AG04450 (cell line): ENCODE results near the gene PLEKHG2. TPM values are rescaled to one million over a fixed set of nuclear protein-coding genes. Genes with fewer than 3 reads are reported as not detected.

ENCODE experiments used
- CTCF ChIA-PET: fragments of 300-600, 350-600 bp; formaldehyde crosslinking; extraction: SDS; loops from one replicate; lab custom pipeline; 2022; ENCODE audit warnings: antibody characterized with exemption, inconsistent platforms; lab: Charles Lee
- POLR2A ChIA-PET: fragments of 350-600 bp; formaldehyde crosslinking; extraction: SDS; loops from one replicate; lab custom pipeline; 2021; ENCODE audit warnings: antibody characterized with exemption, inconsistent platforms; lab: Yijun Ruan, JAX
- DNase-seq: peaks from one replicate; pipeline ENCODE4 v3.0.0-alpha.2; 2011; ENCODE audit warnings: low read depth, low spot score
- H3K27ac ChIP-seq: one replicate; pipeline ENCODE4 v1.5.1; 2012; ENCODE audit warnings: low read depth, low read length, control low read depth
- H3K27me3 ChIP-seq: one replicate; pipeline ENCODE4 v1.6.0; 2012; ENCODE audit warnings: low read length; ENCODE audit not compliant: control insufficient read depth, insufficient read depth
- H3K4me3 ChIP-seq: 2 replicates; pipeline ENCODE4 v1.5.1; 2011; ENCODE audit warnings: mild to moderate bottlenecking, low read depth, low read length, control low read depth
- H3K9me3 ChIP-seq: 2 replicates; pipeline ENCODE4 v1.5.1; 2012; ENCODE audit warnings: low read length; ENCODE audit not compliant: control insufficient read depth, insufficient read depth
- CTCF ChIP-seq: IDR thresholded peaks from 2 replicates; pipeline ENCODE4 v1.5.1; 2011; ENCODE audit warnings: low read depth, low read length, control low read depth, inconsistent platforms
- polyA plus RNA-seq: library from polyadenylated mRNA; depleted of rRNA; stranded (reverse); fragments of >200 nt; gene quantifications from 2 replicates; pipeline ENCODE4 v1.2.3, GENCODE V29; 2011; rRNA removed
- small RNA-seq: library from RNA; depleted of rRNA; stranded (forward); fragments of <200 nt; gene quantifications from one replicate; pipeline ENCODE3, GENCODE V24; 2012; ENCODE audit warnings: low read depth; ENCODE audit not compliant: insufficient read length

PLEKHG2 gene
- polyA plus RNA-seq, 1 experiment: 12.3 TPM

- no peak for DNase-seq
- no peak overlapping the region for H3K4me3 ChIP-seq
- no peaks in the 10 kb centered on the region; the same call in 1 of the 2 replicates for H3K9me3 ChIP-seq
- ChIA-PET POLR2A (interaction anchor here (0.6 kb wide), 1 partner anchor 10 kb away, joined by 6 read pairs; no protein-coding TSS in a partner anchor), CTCF (interaction anchor here (0.6 to 2.4 kb wide), 8 partner anchors 11 to 746 kb away, joined by 3 to 31 read pairs (median 4); partner anchors contain the start of gene EID2B)
- no peaks in the 10 kb centered on the region for H3K27me3 ChIP-seq
- no peak for TF ChIP-seq CTCF
- no peak overlapping the region for H3K27ac ChIP-seq
Observed at GRCh38 chr19:39475748-39476147, 63.3 kb downstream of the PLEKHG2 start.

Small RNAs within 50 kb of the gene (small RNA-seq; reads per million reads assigned to genes)
- gene MIR4530: not detected
- not detected for gene RN7SL566P

Other genes with a start within 250 kb of the PLEKHG2 start
- gene NCCRP1, start 215.7 kb upstream of the PLEKHG2 start, polyA plus RNA-seq: not detected in 2 replicates
- not detected in 2 replicates for gene SYCN, start 208.4 kb upstream of the PLEKHG2 start, polyA plus RNA-seq
- not detected in 2 replicates for gene IFNL3, start 167.7 kb upstream of the PLEKHG2 start, polyA plus RNA-seq
- not detected in 2 replicates for gene IFNL4, start 163.8 kb upstream of the PLEKHG2 start, polyA plus RNA-seq
- not detected in 2 replicates for gene IFNL2, start 144.3 kb upstream of the PLEKHG2 start, polyA plus RNA-seq
- not detected in 2 replicates for gene IFNL1, start 116.3 kb upstream of the PLEKHG2 start, polyA plus RNA-seq
- 0.15 and 0.16 TPM in 2 replicates for gene LRFN1, start 91.8 kb upstream of the PLEKHG2 start, polyA plus RNA-seq
- 0.17 and 0.26 TPM in 2 replicates for gene GMFG, start 76.6 kb upstream of the PLEKHG2 start, polyA plus RNA-seq
- 33.4 and 47.3 TPM in 2 replicates for gene SAMD4B, start 70.2 kb upstream of the PLEKHG2 start, polyA plus RNA-seq
- gene PAF1, start 21.6 kb upstream of the PLEKHG2 start, polyA plus RNA-seq: 51.9 and 60.5 TPM in 2 replicates
- 28.0 and 29.9 TPM in 2 replicates for gene MED29, start 21.3 kb upstream of the PLEKHG2 start, polyA plus RNA-seq
- 4.1 and 8.3 TPM in 2 replicates for gene ZFP36, start 5.8 kb upstream of the PLEKHG2 start, polyA plus RNA-seq
- 1,488 and 2,094 TPM in 2 replicates for gene RPS16, start 23.3 kb downstream of the PLEKHG2 start, polyA plus RNA-seq
- 75.3 and 78.0 TPM in 2 replicates for gene SUPT5H, start 32.9 kb downstream of the PLEKHG2 start, polyA plus RNA-seq
- gene TIMM50, start 68.2 kb downstream of the PLEKHG2 start, polyA plus RNA-seq: 58.9 and 75.0 TPM in 2 replicates
- gene DLL3, start 86.3 kb downstream of the PLEKHG2 start, polyA plus RNA-seq: 0.47 and 0.58 TPM in 2 replicates
- gene SELENOV, start 102.5 kb downstream of the PLEKHG2 start, polyA plus RNA-seq: not detected in 2 replicates
- gene EID2B, start 120.2 kb downstream of the PLEKHG2 start, polyA plus RNA-seq: 2.3 and 3.1 TPM in 2 replicates
- gene EID2, start 127.5 kb downstream of the PLEKHG2 start, polyA plus RNA-seq: 11.3 and 11.5 TPM in 2 replicates
- gene LGALS13, start 189.9 kb downstream of the PLEKHG2 start, polyA plus RNA-seq: not detected in 2 replicates
- gene LGALS16, start 243.2 kb downstream of the PLEKHG2 start, polyA plus RNA-seq: not detected in 2 replicates